Bone marrow (tissue), 2 donors: ENCODE results near the gene ZNF592.

Experiments
- DNase-seq, 2 donors: peaks; one replicate each; lab custom pipeline; 2025; lab: John Stamatoyannopoulos, UW

The ZNF592 gene

DNA sequence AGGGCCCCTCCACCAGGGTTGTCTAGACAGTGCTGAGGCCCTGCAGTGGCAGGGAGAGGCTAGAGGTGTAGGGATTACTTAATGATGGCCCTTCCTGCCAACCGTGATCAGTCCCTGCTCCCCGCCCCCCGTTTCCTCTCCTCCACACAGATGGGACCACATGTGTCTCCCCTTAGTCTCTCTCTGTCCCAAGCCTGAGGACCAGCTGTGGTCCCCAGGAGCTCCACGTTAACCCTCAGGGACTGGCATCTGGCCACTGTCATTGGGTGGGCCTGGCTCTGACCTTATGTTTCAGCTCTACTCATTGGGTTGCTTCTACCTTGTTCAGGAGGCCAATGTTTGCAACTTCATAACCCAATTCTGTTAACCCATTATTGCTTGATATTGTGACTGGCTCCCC lies 62.8 kb downstream of the ZNF592 start:
- DNase-seq, result no peak

GRCh38 chr15:84811828-84812227 lies 63.4 kb downstream of the ZNF592 start:
- no peak for DNase-seq

DNA sequence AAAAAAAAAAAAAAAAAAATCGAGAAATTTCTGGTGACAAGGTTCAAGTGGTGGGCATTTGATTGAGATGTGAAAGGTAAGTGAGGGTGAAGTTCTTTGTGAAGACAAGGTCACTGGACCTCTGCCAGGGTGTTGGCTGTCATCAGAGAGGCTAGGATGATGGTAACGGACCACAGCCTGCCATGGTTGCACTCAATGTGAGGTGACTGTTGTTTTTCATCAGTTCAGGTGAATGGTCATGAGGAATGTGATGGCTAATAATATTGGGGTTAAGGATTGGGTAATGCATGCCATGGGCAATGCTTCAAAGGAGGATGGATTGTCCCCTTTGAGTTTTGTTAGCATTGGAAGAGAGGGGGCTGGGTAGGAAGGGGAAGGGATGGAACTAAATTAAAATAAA lies 64.5 kb downstream of the ZNF592 start:
- no peak for DNase-seq

- DNase-seq, result no peak
Observed at GRCh38 chr15:84813435-84813834, 65.0 kb downstream of the ZNF592 start.

DNA sequence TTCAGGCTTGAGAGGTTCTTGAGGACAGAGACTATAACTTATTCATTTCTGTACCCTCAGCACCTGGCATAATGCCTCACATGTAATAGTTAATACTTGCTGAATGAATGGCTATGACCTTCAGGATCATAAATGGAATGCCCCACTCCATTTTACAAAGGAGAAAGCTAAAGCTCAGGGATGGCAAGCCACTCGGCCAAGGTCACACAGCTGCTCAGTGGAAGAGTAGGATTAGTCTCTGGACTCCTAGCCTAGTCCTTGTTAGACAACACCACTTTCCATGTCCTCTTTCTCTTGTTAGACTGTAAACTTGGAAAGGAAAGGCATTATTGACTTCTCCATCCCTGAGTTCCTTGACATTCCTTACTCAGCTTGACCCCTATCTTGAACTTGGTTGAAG lies 65.5 kb downstream of the ZNF592 start:
- DNase-seq, result no peak

GRCh38 chr15:84814916-84815315 lies 66.5 kb downstream of the ZNF592 start:
- no peak for DNase-seq

GRCh38 chr15:84816694-84817465 lies 68.5 kb downstream of the ZNF592 start, which contains the start of gene ALPK3:
ALPK3 (plus strand) TSS chr15:84817356; CDS start chr15:84817453, 97 bp downstream.
- DNase-seq, result no peak

DNA sequence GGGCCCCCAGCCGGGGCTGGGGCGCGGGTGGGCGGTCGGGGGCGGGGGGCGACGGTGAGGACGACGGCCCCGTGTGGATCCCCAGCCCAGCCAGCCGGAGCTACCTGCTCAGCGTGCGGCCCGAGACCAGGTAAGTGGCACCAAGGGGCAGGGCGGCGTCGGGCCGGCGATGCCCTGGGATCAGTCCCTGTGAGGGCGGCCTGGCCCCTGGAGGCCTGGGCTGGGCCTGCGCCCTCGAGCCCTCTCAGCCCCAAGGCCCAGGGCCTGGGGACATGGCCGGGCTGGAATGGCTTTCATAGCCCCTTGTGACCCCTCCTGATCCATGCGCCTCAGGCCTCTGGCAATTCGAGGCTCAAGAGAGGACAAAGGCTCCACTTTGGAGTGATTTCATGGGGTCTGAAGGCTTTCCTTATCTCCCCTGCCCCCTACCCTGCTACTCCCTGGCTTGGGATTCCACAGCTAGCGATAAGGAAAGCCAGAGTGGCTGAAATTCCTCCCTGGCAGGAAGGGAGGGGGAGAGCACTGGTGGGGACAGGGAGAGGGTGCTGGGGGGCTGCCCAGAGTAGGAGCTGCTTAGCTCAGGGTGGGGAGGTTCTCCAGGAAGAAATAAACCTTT lies 69.2 kb downstream of the ZNF592 start:
- no peak for DNase-seq

GRCh38 chr15:84818261-84819131 lies 70.1 kb downstream of the ZNF592 start:
- DNase-seq, result no peak

DNA sequence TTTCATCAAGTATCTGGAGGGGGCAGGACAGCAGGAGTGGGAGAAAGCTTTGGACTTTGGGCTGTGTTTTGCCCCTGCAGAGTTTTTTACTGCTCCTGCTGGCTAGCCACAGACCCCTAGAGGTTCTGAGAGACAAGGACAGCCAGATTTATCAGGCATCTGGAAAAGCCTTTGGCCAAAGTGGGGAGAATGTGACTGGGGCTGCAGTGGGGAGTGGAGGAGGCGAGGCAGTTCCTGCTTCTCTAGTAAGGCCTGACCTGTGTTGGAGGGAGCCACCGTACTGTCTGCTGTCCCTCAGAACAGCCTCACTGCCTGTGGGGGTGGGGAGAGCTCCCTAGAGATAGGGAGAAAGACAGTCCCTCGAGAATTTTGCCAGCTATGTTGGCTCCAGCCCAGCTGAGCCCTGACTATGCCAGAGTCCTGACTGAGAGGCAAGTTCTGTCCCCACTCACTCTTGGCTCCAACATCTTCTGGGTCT lies 70.9 kb downstream of the ZNF592 start:
- DNase-seq, result no peak

DNA sequence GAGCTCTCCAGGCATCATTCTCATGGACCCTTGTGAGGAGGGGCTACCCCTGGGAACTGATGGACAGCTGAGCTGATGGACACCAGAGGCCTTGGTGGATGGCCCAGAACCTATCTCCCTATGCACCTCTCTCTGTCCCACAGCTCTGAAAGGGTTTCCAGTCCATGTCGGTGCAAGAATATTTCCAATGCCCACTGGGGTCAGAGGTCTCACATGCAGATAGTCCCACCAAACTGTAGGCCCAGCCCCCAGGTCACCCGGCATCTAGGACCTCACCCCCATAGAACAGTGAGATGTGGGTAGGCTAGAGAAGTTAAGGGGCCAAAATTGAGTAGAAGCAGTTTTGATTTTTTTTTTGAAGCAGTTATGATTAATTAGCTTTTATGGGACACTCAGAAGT lies 71.4 kb downstream of the ZNF592 start:
- no peak for DNase-seq

GRCh38 chr15:84821501-84822021 lies 73.2 kb downstream of the ZNF592 start:
- no peak for DNase-seq

GRCh38 chr15:84822653-84823281 lies 74.4 kb downstream of the ZNF592 start:
- no peak for DNase-seq

DNA sequence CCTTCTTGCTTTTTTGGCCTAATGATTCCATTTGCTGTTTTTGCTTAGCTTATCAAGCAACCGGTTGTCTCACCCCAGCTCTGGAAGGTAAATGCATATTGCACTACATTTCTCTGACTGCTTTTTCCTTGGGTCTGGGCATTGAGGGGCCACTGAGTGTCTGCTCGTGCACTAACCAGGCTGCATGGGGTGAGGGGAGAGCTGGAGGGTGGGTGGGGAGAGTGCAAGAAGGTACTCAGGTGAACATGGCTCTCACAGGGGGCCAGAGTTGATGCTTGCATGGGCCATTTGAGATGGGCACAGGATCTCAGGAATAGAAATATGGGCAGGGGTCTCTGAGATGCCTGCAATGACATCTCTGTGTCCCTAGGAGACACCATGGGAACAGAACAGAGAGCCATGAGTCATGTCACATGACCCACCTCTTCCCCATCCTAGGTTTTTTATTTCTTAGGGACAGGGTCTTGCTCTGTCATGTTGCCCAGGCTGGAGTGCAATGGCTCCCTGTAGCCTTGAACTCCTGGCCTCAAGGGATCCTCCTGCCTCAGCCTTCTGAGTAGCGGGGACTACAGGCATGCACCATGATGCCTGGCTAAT lies 75.0 kb downstream of the ZNF592 start:
- DNase-seq, result no peak

GRCh38 chr15:84824260-84825007 lies 76.0 kb downstream of the ZNF592 start:
- no peak for DNase-seq

- DNase-seq, result no peak
Observed at GRCh38 chr15:84826369-84826823, 78.0 kb downstream of the ZNF592 start.

DNA sequence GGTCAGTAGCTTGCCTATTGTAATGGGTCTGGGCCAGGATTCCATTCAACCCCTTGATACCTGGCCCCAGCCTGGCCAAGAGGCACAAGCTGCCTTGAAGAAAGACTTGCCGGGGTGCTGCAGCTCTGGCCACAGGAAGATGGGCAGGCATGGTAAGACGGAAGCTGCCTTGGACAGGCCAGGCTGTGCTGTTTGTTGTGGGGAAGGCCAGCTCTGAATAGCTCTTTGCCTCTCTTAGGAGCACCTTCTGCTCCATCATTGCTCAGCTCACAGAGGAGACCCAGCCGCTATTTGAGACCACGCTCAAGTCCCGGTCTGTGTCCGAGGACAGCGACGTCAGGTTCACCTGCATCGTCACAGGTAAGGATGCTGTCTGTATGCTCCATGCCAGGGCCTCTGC lies 78.9 kb downstream of the ZNF592 start:
- no peak for DNase-seq

GRCh38 chr15:84828086-84828908 lies 79.9 kb downstream of the ZNF592 start:
- no peak for DNase-seq

DNA sequence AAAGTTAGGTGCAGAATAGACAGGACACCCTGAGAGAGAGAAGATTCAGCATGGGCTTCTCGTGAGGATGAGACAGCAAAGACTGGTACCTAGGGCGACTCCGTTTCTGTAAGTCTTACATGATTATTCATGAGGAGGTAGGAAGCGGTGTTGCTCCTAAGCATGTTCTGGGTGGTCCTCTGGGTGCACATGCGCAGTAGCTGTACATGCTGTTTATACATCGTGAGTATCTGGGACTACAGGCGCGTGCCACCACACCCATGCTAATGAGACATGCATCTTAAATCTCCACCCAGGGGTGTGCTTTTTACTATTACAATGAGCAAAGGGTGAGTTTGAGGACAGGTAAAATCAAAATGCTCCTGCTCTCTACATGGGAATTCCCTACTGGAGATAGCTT lies 81.0 kb downstream of the ZNF592 start:
- DNase-seq, result no peak

DNA sequence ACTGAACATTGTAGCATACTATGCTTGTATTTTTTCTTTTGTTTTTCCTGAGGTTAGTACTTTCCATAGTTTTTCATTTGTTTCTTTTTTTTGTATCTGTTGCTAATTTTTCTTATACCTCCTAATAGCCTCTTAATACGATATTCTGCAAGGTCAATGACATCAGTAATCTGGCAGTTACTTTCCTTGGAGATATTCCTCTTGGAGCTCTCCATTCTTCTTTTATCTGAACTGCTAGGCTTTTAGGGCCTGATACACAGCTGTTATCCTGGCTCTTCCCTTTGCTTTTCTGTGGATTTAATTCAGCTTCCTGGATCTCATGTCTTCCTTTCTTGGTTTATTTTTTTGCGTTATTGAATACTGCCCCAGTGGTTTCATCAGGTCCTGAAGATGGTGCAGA lies 81.6 kb downstream of the ZNF592 start:
- DNase-seq, result no peak
